A549 treated with RU486 at 1 μM for 4 hours (cell line): Measurements from ENCODE around the gene ANKRD44. TPM values are rescaled to one million over a fixed set of nuclear protein-coding genes. Genes with fewer than 3 reads are reported as not detected.

Source experiments
- total RNA-seq: library from RNA; stranded (reverse); fragments of 200-300 nt; extraction: Qiagen RNA extraction; gene quantifications from 5 replicates; pipeline ENCODE4 v1.2.3, GENCODE V29; 2022; ENCODE audit warnings: low read depth

ANKRD44 gene
- total RNA-seq: 0.78 to 2.5 TPM (median 1.5 TPM) in 5 replicates

DNA sequence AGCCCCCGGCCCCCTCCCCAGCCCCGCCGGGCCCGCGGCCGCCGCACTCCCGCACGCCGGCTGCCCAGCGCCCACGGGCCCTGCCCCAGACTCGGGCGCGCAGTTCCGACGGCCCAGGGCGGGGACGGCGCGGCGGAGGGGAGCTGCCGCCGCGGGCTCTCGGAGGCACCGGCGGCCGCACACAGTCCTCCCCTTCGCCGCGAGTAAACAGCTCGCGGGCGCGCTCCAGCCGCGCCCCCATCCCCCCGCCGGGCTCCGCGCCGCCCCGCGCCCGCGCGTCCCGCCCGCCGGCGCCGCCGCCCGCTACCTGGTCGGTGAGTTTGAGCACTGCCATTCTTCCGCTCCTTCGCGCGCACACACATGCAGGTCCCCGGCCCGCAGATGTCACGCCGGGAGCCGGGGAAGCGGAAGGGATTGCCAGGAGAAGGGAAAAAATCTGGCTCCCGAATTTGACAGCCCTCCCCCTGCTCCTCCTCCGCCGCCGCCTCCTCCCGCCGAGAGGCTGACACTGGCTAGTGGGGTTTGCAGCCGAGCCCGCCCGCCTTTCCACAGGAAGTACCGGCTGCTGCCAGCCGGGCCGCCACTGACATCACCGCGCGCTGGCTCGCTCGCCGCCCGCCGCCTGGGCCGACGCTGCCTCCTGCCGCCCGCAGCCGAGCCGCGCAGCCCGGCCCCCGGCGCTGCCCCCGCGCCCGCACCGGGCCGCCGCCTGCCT lies at the start of gene ANKRD44:
Gene ANKRD44 (minus strand): TSS at position 510 of the 715 bp plus-strand sequence. CDS start 176 bp downstream, at position 334.

Other genes starting within 250 kb of the ANKRD44 start
- 115 to 140 TPM (median 121 TPM) in 5 replicates for gene SF3B1, start 124.2 kb upstream of the ANKRD44 start, total RNA-seq
- gene COQ10B, start 142.8 kb upstream of the ANKRD44 start, total RNA-seq: 9.5 to 24.6 TPM (median 19.6 TPM) in 5 replicates
- 534 to 719 TPM (median 649 TPM) in 5 replicates for gene HSPD1, start 189.1 kb upstream of the ANKRD44 start, total RNA-seq
- gene HSPE1, start 189.6 kb upstream of the ANKRD44 start, total RNA-seq: 453 to 975 TPM (median 543 TPM) in 5 replicates
- gene MOB4, start 205.3 kb upstream of the ANKRD44 start, total RNA-seq: 7.3 to 38.8 TPM (median 28.8 TPM) in 5 replicates